ENCODE measurements around the gene ERI2.

GRCh38 chr16:20846551-20846950 lies 40.3 kb upstream of the ERI2 start:
- TF ChIP-seq, protein P1, sequence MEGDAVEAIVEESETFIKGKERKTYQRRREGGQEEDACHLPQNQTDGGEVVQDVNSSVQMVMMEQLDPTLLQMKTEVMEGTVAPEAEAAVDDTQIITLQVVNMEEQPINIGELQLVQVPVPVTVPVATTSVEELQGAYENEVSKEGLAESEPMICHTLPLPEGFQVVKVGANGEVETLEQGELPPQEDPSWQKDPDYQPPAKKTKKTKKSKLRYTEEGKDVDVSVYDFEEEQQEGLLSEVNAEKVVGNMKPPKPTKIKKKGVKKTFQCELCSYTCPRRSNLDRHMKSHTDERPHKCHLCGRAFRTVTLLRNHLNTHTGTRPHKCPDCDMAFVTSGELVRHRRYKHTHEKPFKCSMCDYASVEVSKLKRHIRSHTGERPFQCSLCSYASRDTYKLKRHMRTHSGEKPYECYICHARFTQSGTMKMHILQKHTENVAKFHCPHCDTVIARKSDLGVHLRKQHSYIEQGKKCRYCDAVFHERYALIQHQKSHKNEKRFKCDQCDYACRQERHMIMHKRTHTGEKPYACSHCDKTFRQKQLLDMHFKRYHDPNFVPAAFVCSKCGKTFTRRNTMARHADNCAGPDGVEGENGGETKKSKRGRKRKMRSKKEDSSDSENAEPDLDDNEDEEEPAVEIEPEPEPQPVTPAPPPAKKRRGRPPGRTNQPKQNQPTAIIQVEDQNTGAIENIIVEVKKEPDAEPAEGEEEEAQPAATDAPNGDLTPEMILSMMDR (IDR thresholded peaks at IDR 0.05 in 8 of 11, conservative IDR thresholded peaks at IDR 0.05 in 3 of 11): no peak
- TF ChIP-seq POLR2A (IDR thresholded peaks at IDR 0.05): no peak
